Measurements from ENCODE around the gene EFCAB11. TPM values are rescaled to one million over a fixed set of nuclear protein-coding genes. Genes with fewer than 3 reads are reported as not detected.

EFCAB11 gene
- total and polyA plus RNA-seq, 2 donors (not counting 1 experiment from before 2014, with no cell fraction given): 4.2 to 13.8 TPM

DNA sequence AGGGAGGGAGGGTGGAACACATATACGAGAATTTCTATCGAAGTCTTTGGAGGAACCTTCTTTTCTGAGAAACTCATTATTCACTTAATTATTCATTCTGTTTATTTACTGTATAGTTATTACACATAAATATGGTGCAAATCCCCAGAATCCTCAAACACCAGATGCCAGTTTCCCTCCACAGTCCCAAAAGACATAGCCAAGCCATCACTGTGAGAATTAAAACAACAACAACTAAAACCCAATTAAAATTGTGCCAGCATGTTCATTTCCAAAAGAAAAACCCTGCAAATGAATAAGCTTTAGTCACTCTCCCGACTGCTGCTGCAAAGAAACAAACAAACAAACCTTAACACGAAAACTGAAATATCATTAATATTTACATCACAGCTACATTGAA, 173.5 kb downstream of the EFCAB11 start:
- H3K9me3 ChIP-seq (ENCODE audit: control extremely low read depth in 1 of 3, control insufficient read depth in 2 of 3, insufficient read depth in 1 of 3, low read length in 2 of 3): no peaks in the 10 kb centered on the region
- ChIA-PET CTCF (interaction anchor here (1.3 kb wide), 1 partner anchor 754 kb away, joined by 4 read pairs; no protein-coding TSS in a partner anchor), POLR2A (no interaction called here)
- DNase-seq: no peak
- no peaks in the 10 kb centered on the region for H3K27me3 ChIP-seq (replicated peaks in 1 of 4; ENCODE audit: control extremely low read depth in 1 of 4, control insufficient read depth in 3 of 4, insufficient read depth in 4 of 4, low read length in 3 of 4)
- H4K20me1 ChIP-seq (ENCODE audit: control insufficient read depth, insufficient read depth, low read length, poor library complexity, severe bottlenecking): no peaks in the 10 kb centered on the region
- no peak for ATAC-seq (ENCODE audit: low read depth)
- no peaks in the 10 kb centered on the region for H3K9me3 Mint-ChIP-seq (ENCODE audit: insufficient read depth)
- H3K4me3 Mint-ChIP-seq: no peak overlapping the region
- TF ChIP-seq EZH2 (IDR thresholded peaks at IDR 0.05; ENCODE audit: borderline replicate concordance, insufficient read depth, low read depth, low read length, poor library complexity, severe bottlenecking): no peak
- TF ChIP-seq, protein P1, sequence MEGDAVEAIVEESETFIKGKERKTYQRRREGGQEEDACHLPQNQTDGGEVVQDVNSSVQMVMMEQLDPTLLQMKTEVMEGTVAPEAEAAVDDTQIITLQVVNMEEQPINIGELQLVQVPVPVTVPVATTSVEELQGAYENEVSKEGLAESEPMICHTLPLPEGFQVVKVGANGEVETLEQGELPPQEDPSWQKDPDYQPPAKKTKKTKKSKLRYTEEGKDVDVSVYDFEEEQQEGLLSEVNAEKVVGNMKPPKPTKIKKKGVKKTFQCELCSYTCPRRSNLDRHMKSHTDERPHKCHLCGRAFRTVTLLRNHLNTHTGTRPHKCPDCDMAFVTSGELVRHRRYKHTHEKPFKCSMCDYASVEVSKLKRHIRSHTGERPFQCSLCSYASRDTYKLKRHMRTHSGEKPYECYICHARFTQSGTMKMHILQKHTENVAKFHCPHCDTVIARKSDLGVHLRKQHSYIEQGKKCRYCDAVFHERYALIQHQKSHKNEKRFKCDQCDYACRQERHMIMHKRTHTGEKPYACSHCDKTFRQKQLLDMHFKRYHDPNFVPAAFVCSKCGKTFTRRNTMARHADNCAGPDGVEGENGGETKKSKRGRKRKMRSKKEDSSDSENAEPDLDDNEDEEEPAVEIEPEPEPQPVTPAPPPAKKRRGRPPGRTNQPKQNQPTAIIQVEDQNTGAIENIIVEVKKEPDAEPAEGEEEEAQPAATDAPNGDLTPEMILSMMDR (IDR thresholded peaks at IDR 0.05): no peak
- H3K4me1 Mint-ChIP-seq: no peaks in the 10 kb centered on the region
- H3K27ac Mint-ChIP-seq: no peak overlapping the region
- H3K4me2 ChIP-seq (replicated peaks; ENCODE audit: low read depth, low read length, poor library complexity, severe bottlenecking): no peak overlapping the region
- H3K4me3 ChIP-seq (ENCODE audit: control extremely low read depth in 1 of 5, extremely low read depth in 1 of 5, insufficient read depth in 1 of 5, low read depth in 2 of 5, low read length in 4 of 5): no peak overlapping the region
- H3K27me3 Mint-ChIP-seq: no peaks in the 10 kb centered on the region
- H3K9ac ChIP-seq (ENCODE audit: low read length): no peak overlapping the region
- H3K79me2 ChIP-seq (ENCODE audit: control insufficient read depth, insufficient read depth, low read length): no peaks in the 10 kb centered on the region
- no peaks in the 10 kb centered on the region for H3K4me1 ChIP-seq (ENCODE audit: control insufficient read depth in 2 of 2, insufficient read depth in 2 of 2, low read length in 2 of 2)
- WGBS (ENCODE audit: insufficient coverage): no CpG with 5 or more reads among the region's 4 CpGs
- no peaks in the 10 kb centered on the region for H3K36me3 ChIP-seq (replicated peaks in 1 of 2; ENCODE audit: control extremely low read depth in 1 of 2, control insufficient read depth in 1 of 2, extremely low read depth in 1 of 2, insufficient read depth in 2 of 2, low read length in 1 of 2)
- no peak overlapping the region for H2AFZ ChIP-seq (ENCODE audit: insufficient read depth, low read depth, low read length, poor library complexity, severe bottlenecking)
- intact Hi-C loops (cut with micrococcal nuclease): no loop called here
- H3K27ac ChIP-seq (ENCODE audit: low read length in 2 of 2): no peak overlapping the region

DNA sequence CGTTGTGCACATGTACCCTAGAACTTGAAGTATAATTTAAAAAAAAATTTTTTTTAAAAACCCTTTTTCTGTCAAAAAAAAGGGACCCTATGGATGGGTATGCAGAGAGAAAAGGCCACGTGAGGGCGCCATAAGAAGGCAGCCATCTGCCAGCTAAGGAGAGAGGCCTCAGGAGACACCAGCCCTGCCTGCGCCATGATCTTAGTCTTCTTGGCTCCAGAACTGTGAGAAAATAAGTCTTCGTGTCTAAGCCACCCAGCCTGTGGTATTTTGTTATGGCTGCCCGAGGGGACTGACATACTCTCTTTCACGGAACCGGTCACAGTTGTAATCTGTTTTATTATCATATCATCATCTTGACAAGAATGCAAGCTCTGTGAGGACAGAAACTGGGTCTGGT, 174.8 kb downstream of the EFCAB11 start:
- Mint-ChIP-seq H3K27ac (no peak overlapping the region), H3K27me3 (no peaks in the 10 kb centered on the region), H3K9me3 (ENCODE audit: insufficient read depth) (no peaks in the 10 kb centered on the region), H3K4me3 (no peak overlapping the region), H3K4me1 (no peaks in the 10 kb centered on the region)
- Histone ChIP-seq H4K20me1 (ENCODE audit: control insufficient read depth, insufficient read depth, low read length, poor library complexity, severe bottlenecking) (no peaks in the 10 kb centered on the region), H3K27me3 (replicated peaks in 1 of 4; ENCODE audit: control extremely low read depth in 1 of 4, control insufficient read depth in 3 of 4, insufficient read depth in 4 of 4, low read length in 3 of 4) (no peaks in the 10 kb centered on the region), H2AFZ (ENCODE audit: insufficient read depth, low read depth, low read length, poor library complexity, severe bottlenecking) (no peak overlapping the region), H3K36me3 (replicated peaks in 1 of 2; ENCODE audit: control extremely low read depth in 1 of 2, control insufficient read depth in 1 of 2, extremely low read depth in 1 of 2, insufficient read depth in 2 of 2, low read length in 1 of 2) (no peaks in the 10 kb centered on the region), H3K27ac (ENCODE audit: low read length in 2 of 2) (no peak overlapping the region), H3K4me2 (replicated peaks; ENCODE audit: low read depth, low read length, poor library complexity, severe bottlenecking) (no peak overlapping the region), H3K9ac (ENCODE audit: low read length) (no peak overlapping the region), H3K4me1 (ENCODE audit: control insufficient read depth in 2 of 2, insufficient read depth in 2 of 2, low read length in 2 of 2) (no peaks in the 10 kb centered on the region), H3K9me3 (ENCODE audit: control extremely low read depth in 1 of 3, control insufficient read depth in 2 of 3, insufficient read depth in 1 of 3, low read length in 2 of 3) (no peaks in the 10 kb centered on the region), H3K4me3 (ENCODE audit: control extremely low read depth in 1 of 5, extremely low read depth in 1 of 5, insufficient read depth in 1 of 5, low read depth in 2 of 5, low read length in 4 of 5) (no peak overlapping the region), H3K79me2 (ENCODE audit: control insufficient read depth, insufficient read depth, low read length) (no peaks in the 10 kb centered on the region)
- intact Hi-C loops (cut with micrococcal nuclease): no loop called here
- ChIA-PET POLR2A (no interaction called here), CTCF (no interaction called here)
- TF ChIP-seq, protein P1 (IDR thresholded peaks at IDR 0.05): no peak
- no peak for TF ChIP-seq EZH2 (IDR thresholded peaks at IDR 0.05; ENCODE audit: borderline replicate concordance, insufficient read depth, low read depth, low read length, poor library complexity, severe bottlenecking)
- WGBS (ENCODE audit: insufficient coverage): 93% methylated on average over 3 of the region's 8 CpGs
- DNase-seq: no peak
- no peak for ATAC-seq (ENCODE audit: low read depth)

All from B cell (primary cell).